GM23248 (cell line): ENCODE data around the gene LEFTY1. TPM values are rescaled to one million over a fixed set of nuclear protein-coding genes. Genes with fewer than 3 reads are reported as not detected.
"Not testable (repeated sequence)": the region's sequence is repeated elsewhere in the genome, so short reads cannot be mapped to it uniquely, and the experiment has no call there.

Experiments used
- DNase-seq: peaks from one replicate; pipeline ENCODE4 v3.0.0-alpha.2; 2015
- H2AFZ ChIP-seq: fragments of 200-600 bp; sonication (generic); 2 replicates; pipeline ENCODE4 v1.6.1; 2016; ENCODE audit warnings: antibody characterized with exemption
- H3F3A ChIP-seq: fragments of 200-600 bp; sonication (generic); 2 replicates; pipeline ENCODE4 v1.6.1; 2016; ENCODE audit warnings: mild to moderate bottlenecking, antibody characterized with exemption, mixed run types; ENCODE audit not compliant: insufficient read depth
- H3K27ac ChIP-seq: fragments of 200-600 bp; sonication (generic); 2 replicates; pipeline ENCODE4 v1.5.1; 2016; ENCODE audit warnings: mild to moderate bottlenecking
- H3K27me3 ChIP-seq: fragments of 200-600 bp; sonication (generic); replicated peaks from 2 replicates; pipeline ENCODE4 v1.6.1; 2016; ENCODE audit warnings: mild to moderate bottlenecking; ENCODE audit not compliant: insufficient read depth
- H3K36me3 ChIP-seq: fragments of 200-600 bp; sonication (generic); 2 replicates; pipeline ENCODE4 v1.6.1; 2016; ENCODE audit warnings: low read depth, mild to moderate bottlenecking
- H3K4me1 ChIP-seq: fragments of 200-600 bp; sonication (generic); 2 replicates; pipeline ENCODE4 v1.6.1; 2016; ENCODE audit warnings: mild to moderate bottlenecking; ENCODE audit not compliant: insufficient read depth
- H3K4me2 ChIP-seq: fragments of 200-600 bp; sonication (generic); one replicate; pipeline ENCODE4 v1.6.1; 2016; ENCODE audit warnings: mild to moderate bottlenecking; ENCODE audit not compliant: unreplicated experiment
- H3K4me3 ChIP-seq: fragments of 200-600 bp; sonication (generic); 2 replicates; pipeline ENCODE4 v1.5.1; 2016; ENCODE audit warnings: mild to moderate bottlenecking
- H3K79me2 ChIP-seq: fragments of 200-600 bp; sonication (generic); 2 replicates; pipeline ENCODE4 v1.6.1; 2016; ENCODE audit warnings: mild to moderate bottlenecking; ENCODE audit not compliant: insufficient read depth
- H3K9ac ChIP-seq: fragments of 200-600 bp; sonication (generic); 2 replicates; pipeline ENCODE4 v1.6.1; 2016; ENCODE audit warnings: mild to moderate bottlenecking
- H3K9me2 ChIP-seq: fragments of 200-600 bp; sonication (generic); 2 replicates; pipeline ENCODE4 v1.6.1; 2016; ENCODE audit warnings: mixed run types, mild to moderate bottlenecking, moderate library complexity; ENCODE audit not compliant: insufficient read depth
- H3K9me3 ChIP-seq: fragments of 200-600 bp; sonication (generic); one replicate; pipeline ENCODE4 v1.6.1; 2017; ENCODE audit warnings: low read depth
- H4K20me1 ChIP-seq: fragments of 200-600 bp; sonication (generic); 2 replicates; pipeline ENCODE4 v1.6.0; 2016; ENCODE audit not compliant: insufficient read depth
- EZH2 ChIP-seq: fragments of 200-600 bp; sonication (generic); IDR thresholded peaks from 2 replicates; pipeline ENCODE4 v1.6.1; 2018; ENCODE audit warnings: antibody characterized with exemption, mild to moderate bottlenecking; ENCODE audit not compliant: insufficient read depth, poor library complexity, severe bottlenecking
- EZH2phosphoT487 ChIP-seq: fragments of 200-600 bp; sonication (generic); IDR thresholded peaks from 2 replicates; pipeline ENCODE4 v1.6.1; 2018; ENCODE audit warnings: antibody characterized with exemption, moderate library complexity, mild to moderate bottlenecking, low read depth; ENCODE audit not compliant: insufficient read depth
- WGBS, 2 experiments: methylation state at CpG; one replicate each; pipeline ENCODE4 v1.1.6; 2015 to 2017; ENCODE audit warnings: low lambda C conversion rate in 2 of 2, low coverage in 1 of 2; ENCODE audit errors: missing lambda C conversion rate in 2 of 2; 5-methylcytosine and 5-hydroxymethylcytosine counted together
- in situ Hi-C: fragments of 300-500 bp; cut with MboI; formaldehyde crosslinking; loops from 2 replicates; pipeline ENCODE4 v1.15.0; 2020
- polyA plus RNA-seq: library from polyadenylated mRNA; unstranded; fragments of >200 nt; fragmentation: Nextera tagmentation; extraction: Ambion mirVana; gene quantifications from 2 replicates; pipeline ENCODE4 v1.2.1, GENCODE V29; 2016
- total RNA-seq: library from RNA; depleted of rRNA; stranded (reverse); fragments of >200 nt; shearing (Covaris generic); gene quantifications from 2 replicates; pipeline ENCODE4 v1.2.3, GENCODE V29; 2014

LEFTY1 gene
- total and polyA plus RNA-seq, 2 experiments from 2014 or later: not detected

DNA sequence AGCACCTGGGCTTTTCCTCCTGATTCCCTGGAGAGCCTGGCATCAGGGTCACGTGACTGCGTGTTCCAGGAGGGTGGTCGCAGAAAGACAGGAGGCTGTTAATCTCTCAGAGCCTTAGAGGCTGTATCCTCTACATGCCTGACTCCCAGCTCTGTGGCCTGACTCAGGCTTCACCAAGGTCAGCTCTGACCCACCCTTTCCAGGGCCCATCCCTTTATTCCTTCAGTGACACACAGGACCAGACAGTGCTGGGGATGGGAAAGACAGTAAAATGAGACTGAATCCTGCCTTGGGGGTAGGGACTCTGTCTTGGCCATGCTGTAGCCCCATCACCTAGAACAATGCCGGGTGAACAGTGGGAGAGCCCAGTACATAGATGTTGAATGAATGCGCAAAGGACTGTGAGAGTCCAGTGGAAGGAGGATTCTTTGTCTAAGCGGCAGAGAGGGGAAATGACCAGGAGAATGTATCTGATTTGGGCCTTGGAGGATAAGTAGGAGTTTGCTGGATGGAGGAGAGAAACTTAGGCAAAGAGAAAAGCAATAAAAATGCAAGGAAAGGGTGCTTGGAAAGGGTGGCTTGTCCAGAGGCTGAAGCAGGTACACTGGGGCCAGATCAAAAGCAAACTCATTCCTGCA, 46.0 kb downstream of the LEFTY1 start:
- H3K9me3 ChIP-seq: no peaks in the 10 kb centered on the region
- H3K27me3 ChIP-seq: no peaks in the 10 kb centered on the region
- no peak overlapping the region for H3K27ac ChIP-seq
- H3K79me2 ChIP-seq: no peaks in the 10 kb centered on the region
- peak; percentile 43 for DNase-seq
- no peak overlapping the region for H3K4me3 ChIP-seq
- no peak overlapping the region for H3K4me2 ChIP-seq
- in situ Hi-C loops: no loop called here
- no peaks in the 10 kb centered on the region for H4K20me1 ChIP-seq
- H2AFZ ChIP-seq: no peak overlapping the region
- TF ChIP-seq EZH2phosphoT487: no peak
- no peaks in the 10 kb centered on the region for H3K9me2 ChIP-seq
- H3K4me1 ChIP-seq: no peaks in the 10 kb centered on the region
- WGBS, 2 experiments: 88 to 90% methylated on average over 6 of the region's 6 CpGs
- no peaks in the 10 kb centered on the region for H3K36me3 ChIP-seq
- H3K9ac ChIP-seq: no peak overlapping the region
- H3F3A ChIP-seq: no peaks in the 10 kb centered on the region

DNA sequence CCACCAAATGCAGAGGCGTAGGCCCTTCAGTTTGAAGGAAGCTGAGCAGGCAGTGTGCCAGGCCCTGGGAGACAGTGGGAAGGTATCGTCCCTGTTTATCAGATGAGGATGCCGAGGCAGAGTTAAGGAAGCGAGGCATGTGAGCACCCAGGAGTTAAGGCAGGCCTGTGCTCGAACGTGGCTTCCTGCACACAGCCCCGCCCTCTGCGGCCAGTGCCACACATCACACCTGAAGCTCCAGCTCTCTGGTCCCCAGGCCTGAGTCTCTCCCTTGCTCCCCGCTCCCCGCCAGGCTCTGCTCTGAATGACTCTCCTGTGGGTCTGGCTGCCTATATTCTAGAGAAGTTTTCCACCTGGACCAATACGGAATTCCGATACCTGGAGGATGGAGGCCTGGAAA, 46.9 kb downstream of the LEFTY1 start:
- Histone ChIP-seq H3K9ac (no peak overlapping the region), H3K4me1 (no peaks in the 10 kb centered on the region), H3K4me2 (no peak overlapping the region), H2AFZ (no peak overlapping the region), H3F3A (no peaks in the 10 kb centered on the region), H3K9me2 (no peaks in the 10 kb centered on the region), H3K9me3 (no peaks in the 10 kb centered on the region), H3K27ac (no peak overlapping the region), H3K79me2 (no peaks in the 10 kb centered on the region), H3K4me3 (no peak overlapping the region), H3K27me3 (no peaks in the 10 kb centered on the region), H4K20me1 (no peaks in the 10 kb centered on the region), H3K36me3 (no peaks in the 10 kb centered on the region)
- TF ChIP-seq EZH2: no peak
- TF ChIP-seq EZH2phosphoT487: no peak
- WGBS, 2 experiments: 84% methylated on average over 12 of the region's 12 CpGs
- in situ Hi-C loops: no loop called here
- no peak for DNase-seq

DNA sequence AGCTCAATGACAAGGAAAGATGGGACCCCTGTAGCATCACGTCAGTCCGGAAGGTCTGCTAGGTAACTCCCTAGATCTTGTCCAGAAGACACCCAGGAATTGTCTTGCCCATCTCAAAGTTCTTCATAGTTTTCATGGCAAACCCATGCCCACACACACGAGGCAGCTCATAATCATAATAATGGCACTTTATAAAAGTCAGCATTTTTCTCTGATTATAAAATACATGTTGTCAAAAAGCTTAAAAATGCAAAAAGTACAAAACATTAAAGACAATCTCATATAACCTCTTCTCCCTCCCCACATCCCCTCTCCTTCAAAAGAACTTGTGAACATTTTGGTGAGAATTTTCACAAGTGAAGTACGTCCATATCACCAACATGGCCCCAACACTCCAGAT, 48.2 kb downstream of the LEFTY1 start:
- Histone ChIP-seq H3K4me1 (no peaks in the 10 kb centered on the region), H4K20me1 (no peaks in the 10 kb centered on the region), H3K79me2 (no peaks in the 10 kb centered on the region), H3K9me2 (no peaks in the 10 kb centered on the region), H3K4me2 (no peak overlapping the region), H3K27me3 (no peaks in the 10 kb centered on the region), H2AFZ (no peak overlapping the region), H3K9me3 (no peaks in the 10 kb centered on the region), H3K9ac (no peak overlapping the region), H3F3A (no peaks in the 10 kb centered on the region), H3K36me3 (no peaks in the 10 kb centered on the region), H3K4me3 (no peak overlapping the region), H3K27ac (no peak overlapping the region)
- in situ Hi-C loops: no loop called here
- TF ChIP-seq EZH2: no peak
- WGBS, 2 experiments: 75 to 79% methylated on average over 4 of the region's 4 CpGs
- no peak for DNase-seq

DNA sequence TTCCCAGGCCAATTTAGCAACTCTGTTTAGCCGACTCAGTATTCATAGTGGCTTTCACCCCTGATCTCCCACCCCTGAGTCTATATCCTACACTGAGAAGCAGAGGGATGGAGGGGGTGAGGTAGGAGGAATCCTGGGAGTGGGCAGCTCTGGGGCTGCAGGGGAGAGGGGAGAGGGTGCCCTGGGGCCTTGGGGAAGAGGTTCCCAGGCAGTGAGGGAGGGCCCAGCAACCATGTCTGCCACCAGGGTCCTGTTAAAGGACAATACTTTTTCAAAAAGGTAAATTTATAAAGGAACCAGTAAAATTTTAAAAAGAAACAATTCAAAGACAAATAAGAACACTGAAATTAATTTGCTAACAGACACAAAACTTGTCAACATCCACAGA, 48.7 kb downstream of the LEFTY1 start:
- H3F3A ChIP-seq: no peaks in the 10 kb centered on the region
- no peak overlapping the region for H3K4me2 ChIP-seq
- DNase-seq: no peak
- H2AFZ ChIP-seq: no peak overlapping the region
- H3K4me1 ChIP-seq: no peaks in the 10 kb centered on the region
- in situ Hi-C loops: no loop called here
- H3K4me3 ChIP-seq: no peak overlapping the region
- no peaks in the 10 kb centered on the region for H3K27me3 ChIP-seq
- no peaks in the 10 kb centered on the region for H4K20me1 ChIP-seq
- WGBS, 2 experiments: 100% methylated on average over 1 of the region's 1 CpG
- no peak overlapping the region for H3K9ac ChIP-seq
- no peaks in the 10 kb centered on the region for H3K79me2 ChIP-seq
- TF ChIP-seq EZH2: no peak
- no peak for TF ChIP-seq EZH2phosphoT487
- no peaks in the 10 kb centered on the region for H3K9me2 ChIP-seq
- no peaks in the 10 kb centered on the region for H3K36me3 ChIP-seq
- H3K9me3 ChIP-seq: no peaks in the 10 kb centered on the region
- H3K27ac ChIP-seq: no peak overlapping the region

DNA sequence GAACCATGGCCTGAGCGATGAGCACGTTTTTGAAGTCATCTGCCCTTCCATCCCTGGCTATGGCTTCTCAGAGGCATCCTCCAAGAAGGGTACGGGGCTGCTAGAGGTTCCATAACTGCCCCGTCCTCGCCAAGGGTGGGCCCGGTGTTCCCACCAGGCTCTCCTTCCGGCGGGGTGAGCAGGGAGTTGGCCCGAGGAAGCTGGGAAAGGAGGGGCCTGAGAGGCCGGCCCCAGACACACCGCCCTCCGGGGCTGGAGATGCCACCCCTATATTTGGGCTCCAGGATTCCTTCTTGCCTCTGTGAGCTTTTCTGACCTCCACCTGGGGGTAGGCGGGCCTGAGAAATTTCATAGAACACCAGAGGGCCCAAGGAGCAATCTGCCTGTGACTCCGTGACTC, 50.2 kb downstream of the LEFTY1 start:
- Histone ChIP-seq H3K9ac (no peak overlapping the region), H3K4me2 (no peak overlapping the region), H3K27me3 (no peaks in the 10 kb centered on the region), H3K79me2 (no peaks in the 10 kb centered on the region), H3F3A (no peaks in the 10 kb centered on the region), H3K9me2 (no peaks in the 10 kb centered on the region), H2AFZ (no peak overlapping the region), H3K4me3 (no peak overlapping the region), H3K4me1 (no peaks in the 10 kb centered on the region), H4K20me1 (no peaks in the 10 kb centered on the region), H3K27ac (no peak overlapping the region), H3K9me3 (no peaks in the 10 kb centered on the region), H3K36me3 (no peaks in the 10 kb centered on the region)
- DNase-seq: no peak
- in situ Hi-C loops: no loop called here
- TF ChIP-seq EZH2 (no peak), EZH2phosphoT487 (no peak)
- WGBS, 2 experiments: 86 to 90% methylated on average over 13 to 14 of the region's 14 CpGs

DNA sequence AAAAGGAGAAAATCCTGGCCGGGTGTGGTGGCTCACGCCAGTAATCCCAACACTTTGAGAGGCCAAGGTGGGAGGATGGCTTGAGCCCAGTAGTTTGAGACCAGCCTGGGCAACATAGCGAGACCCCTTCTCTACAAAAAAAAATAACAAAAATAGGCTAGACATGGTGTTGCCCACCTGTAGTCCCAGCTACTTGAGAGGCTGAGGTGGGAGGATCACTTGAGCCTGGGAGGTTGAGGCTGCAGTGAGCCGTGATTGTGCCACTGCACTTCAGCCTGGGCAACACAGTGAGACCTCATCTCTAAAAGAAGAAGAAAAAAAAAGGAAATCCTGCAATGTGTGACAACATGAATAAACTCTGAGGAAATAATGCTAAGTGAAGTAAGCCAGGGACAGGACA, 52.6 kb downstream of the LEFTY1 start:
- H2AFZ ChIP-seq, H3K9ac ChIP-seq, DNase-seq, H3K27me3 ChIP-seq, H3K79me2 ChIP-seq, H3F3A ChIP-seq, H3K9me3 ChIP-seq, H3K36me3 ChIP-seq, H4K20me1 ChIP-seq, H3K4me2 ChIP-seq, in situ Hi-C loops, H3K9me2 ChIP-seq, H3K27ac ChIP-seq, H3K4me3 ChIP-seq, H3K4me1 ChIP-seq: not testable (repeated sequence)
- 87 to 91% methylated on average over 4 of the region's 4 CpGs for WGBS, 2 experiments
